RCC 7860 (cell line): ENCODE measurements around the gene DTX3L.
A peak's percentile ranks its signal among the peaks of the same experiment; 100 is the strongest.

Experiments
- DNase-seq: peaks from one replicate; pipeline ENCODE4 v3.0.0-alpha.2; 2015; ENCODE audit warnings: low spot score
- FAIRE-seq: peaks from 2 replicates; lab custom pipeline; 2012; peaks lifted over from hg19 to GRCh38; lab: Jason Lieb, UNC

The DTX3L gene

DNA sequence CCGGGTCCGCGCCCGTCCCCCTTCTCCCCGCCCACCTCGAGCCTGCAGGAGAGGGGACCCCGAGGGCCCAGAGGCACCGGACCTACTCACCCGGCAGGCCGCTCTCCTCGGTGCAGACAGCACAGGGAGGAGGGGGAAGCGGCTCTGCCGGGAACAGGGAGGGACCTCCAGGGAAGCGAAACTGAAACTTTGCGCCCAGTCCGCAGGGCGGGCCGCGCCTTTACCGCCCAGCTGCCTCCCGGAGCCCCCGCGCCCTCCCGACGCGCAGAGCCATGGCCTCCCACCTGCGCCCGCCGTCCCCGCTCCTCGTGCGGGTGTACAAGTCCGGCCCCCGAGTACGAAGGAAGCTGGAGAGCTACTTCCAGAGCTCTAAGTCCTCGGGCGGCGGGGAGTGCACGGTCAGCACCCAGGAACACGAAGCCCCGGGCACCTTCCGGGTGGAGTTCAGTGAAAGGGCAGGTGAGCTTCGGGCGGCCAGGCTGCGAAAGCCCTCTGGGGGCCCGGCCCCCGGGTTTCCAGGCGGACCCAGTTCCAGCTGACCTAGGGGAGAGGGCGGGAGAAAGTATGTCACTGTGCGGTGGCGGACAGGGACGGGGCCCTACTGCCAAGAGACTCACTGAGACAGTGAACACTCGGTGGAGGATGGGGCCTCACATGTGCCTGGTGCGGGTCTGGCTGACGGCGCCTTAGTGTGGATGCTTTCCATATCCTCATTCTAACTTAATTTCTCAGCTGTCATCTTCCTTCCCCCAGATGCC is at the start of gene DTX3L, which contains the start of gene PARP9:
Gene DTX3L (plus strand): TSS at position 184 of the 758 bp plus-strand sequence. CDS start 89 bp downstream, at position 273.
Gene PARP9 (minus strand): TSS at position 146 of the 758 bp plus-strand sequence. CDS start 4,680 bp downstream, outside the sequence.
- FAIRE-seq = no peak
- DNase-seq = peak; percentile 66

DNA sequence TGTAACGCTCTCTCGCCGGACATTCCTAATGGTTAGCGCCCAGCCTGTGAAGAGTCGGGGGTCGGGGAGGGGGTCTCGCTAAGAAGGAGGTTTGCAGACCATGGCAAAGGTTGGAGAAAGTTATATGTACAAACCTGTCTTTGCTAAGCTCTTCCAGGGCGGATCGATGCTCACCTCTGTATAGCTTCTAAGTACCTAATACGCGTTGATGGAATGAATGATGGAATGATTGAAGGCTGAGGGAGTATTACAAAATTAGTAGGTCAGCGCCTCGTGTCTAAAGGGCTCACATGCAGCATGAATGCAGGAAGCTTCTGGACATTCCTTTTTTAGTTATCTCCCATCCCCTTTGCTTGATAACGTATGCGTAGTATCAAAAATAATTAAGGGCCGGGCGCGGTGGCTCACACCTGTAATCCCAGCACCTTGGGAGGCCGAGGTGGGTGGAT is 49.1 kb upstream of the DTX3L start:
- DNase-seq (no peak), FAIRE-seq (no peak)

DNA sequence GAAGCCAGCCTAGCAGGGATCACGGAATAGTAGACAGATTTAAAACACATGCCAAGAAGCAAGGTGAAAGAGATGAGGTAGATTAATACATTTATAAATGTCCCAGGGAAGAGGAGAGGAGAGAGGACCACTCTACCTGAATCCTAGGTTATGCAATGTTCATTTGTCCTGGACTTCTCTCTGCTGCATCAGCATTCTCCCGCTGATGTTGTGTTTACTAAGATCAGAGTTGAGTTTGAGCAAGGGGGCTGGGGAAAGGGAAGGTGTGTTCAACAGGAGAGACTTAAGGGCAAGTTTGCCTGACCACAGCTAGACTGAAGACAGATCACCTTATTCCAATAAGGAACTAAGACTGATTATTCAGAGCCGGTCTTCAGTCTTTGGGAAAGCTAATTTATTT is 48.3 kb upstream of the DTX3L start:
- no peak for FAIRE-seq
- no peak for DNase-seq

DNA sequence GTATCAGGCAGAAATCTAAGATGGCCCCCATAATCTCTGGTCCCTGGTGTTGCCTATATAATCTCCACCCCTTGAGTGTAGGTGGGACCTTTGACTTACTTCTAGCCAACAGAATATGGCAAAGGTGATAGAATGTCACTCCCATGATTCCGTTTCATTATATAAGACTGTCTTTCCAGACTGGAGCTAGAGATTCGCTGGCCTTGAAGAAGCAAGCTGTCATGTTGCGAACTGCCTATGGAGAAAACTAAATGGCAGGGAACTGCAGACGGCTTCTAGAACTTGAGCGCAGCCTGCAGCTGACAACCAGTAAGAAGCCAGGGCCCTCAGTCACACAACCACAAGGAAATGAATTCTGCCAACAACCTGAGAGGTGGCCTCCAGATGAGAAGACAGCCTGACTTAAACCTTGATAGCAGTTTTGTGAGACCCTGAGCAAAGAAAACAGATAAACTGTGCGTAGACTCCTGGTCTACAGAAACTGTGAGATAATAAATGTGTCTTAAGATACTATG is 47.2 kb upstream of the DTX3L start:
- FAIRE-seq (no peak), DNase-seq (no peak)

DNA sequence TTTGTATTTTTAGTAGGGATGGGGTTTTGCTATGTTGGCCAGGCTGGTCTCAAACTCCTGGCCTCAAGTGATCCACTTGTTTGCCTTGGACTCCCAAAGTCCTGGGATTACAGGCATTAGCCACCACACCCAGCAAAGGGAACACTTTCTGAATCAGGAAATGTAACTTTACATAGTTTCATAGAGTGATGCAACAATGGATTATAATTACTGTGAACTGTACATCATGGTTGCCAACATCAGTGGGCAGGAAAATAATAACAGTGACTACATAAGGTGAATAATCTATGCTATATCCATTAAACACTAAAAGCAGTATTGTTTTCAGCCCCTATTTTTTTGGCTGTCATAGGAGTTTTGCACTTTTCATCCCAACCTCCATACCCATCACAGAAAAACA is 44.4 kb upstream of the DTX3L start:
- DNase-seq (no peak), FAIRE-seq (no peak)

DNA sequence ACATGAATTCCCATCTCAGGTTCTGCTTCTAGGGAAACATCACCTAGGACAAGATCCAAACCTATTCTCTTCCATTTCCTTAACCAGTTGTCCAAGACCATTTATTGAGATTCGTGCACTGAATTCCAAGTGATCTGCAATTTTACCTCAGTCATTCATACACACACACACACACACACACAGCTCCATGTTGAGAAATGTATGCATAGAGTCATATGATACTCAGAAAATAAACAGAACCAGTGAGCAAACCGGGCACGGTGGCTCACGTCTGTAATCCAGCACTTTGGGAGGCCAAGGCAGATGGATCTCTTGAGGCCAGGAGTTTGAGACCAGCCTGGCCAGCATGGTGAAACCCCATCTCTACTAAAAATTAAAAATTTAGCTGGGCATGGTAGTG is 43.3 kb upstream of the DTX3L start:
- DNase-seq (no peak), FAIRE-seq (no peak)

DNA sequence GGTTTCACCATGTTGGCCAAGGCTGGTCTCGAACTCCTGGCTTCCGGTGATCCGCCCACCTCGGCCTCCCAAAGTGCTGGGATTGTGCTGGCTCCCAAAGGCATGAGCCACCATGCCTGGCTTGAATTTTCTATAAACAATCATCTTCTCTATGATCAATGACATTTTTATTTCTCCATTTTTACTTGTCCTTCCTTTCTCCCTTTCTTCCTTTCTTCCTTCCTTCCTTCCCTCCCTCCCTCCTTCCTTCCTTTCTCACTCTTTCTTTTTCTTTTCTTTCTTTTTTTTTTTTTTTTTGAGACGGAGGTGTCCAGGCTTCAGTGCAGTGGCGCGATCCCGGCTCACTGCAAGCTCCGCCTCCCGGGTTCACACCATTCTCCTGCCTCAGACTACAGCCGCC is 40.8 kb upstream of the DTX3L start:
- FAIRE-seq = no peak
- DNase-seq = no peak

DNA sequence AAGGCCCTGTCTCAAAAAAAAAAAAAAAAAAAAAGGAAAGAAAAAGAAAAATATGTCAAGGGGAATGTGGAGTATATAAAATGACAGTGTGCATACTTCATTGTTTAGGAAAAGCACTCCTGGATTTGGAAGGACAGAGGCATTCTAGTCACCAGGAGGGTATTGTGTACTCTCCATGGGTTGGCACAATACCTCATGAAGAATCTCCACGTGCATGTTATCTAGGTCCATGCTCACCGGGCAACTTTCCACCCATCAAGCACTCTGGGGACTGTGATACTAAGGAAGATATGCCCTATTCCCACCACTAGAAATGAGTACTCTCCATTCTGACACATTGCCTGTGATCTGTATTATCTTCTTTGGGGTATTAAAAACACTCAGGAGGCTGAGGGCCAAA is 34.0 kb upstream of the DTX3L start:
- no peak for DNase-seq
- no peak for FAIRE-seq

DNA sequence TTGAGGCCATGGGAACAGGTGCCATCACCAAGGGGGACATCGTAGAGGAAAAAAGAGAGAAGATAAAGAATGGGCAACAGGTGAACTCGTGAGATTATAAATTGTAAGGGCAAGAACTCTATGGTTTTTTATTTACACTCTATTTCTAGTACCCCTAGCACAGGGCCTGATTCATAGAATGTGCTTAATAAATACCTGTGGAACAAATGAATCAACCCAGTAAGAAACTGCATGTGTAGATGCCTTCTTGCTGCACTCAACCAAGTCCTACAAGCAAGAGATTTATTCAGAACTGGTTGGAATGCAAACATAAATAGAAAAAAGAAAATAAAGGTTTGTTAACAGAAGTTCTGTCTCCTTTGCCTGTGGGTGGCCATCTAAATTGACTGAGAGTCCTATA is 30.7 kb upstream of the DTX3L start:
- FAIRE-seq (no peak), DNase-seq (no peak)

DNA sequence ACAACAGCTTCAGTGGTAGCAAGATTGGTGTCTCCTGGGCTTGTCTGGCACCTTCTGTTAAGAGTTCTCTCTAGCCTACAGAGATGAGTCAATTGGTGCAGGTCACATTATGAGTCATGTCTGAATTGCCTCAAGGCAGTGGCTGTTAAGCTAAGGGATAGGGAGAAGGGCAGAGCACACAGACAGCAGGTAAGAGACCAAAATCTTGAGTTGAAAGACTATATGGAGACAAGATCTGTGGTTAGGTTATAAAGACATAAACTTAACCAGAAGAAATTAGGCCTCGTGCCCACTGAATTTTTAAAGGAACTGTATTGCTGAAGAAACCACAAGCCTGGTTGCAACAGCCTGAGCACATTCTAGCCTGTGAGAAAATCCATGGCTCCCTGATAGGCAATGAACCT is 30.2 kb upstream of the DTX3L start:
- peak; percentile 95 for FAIRE-seq
- DNase-seq = peak; percentile 78

DNA sequence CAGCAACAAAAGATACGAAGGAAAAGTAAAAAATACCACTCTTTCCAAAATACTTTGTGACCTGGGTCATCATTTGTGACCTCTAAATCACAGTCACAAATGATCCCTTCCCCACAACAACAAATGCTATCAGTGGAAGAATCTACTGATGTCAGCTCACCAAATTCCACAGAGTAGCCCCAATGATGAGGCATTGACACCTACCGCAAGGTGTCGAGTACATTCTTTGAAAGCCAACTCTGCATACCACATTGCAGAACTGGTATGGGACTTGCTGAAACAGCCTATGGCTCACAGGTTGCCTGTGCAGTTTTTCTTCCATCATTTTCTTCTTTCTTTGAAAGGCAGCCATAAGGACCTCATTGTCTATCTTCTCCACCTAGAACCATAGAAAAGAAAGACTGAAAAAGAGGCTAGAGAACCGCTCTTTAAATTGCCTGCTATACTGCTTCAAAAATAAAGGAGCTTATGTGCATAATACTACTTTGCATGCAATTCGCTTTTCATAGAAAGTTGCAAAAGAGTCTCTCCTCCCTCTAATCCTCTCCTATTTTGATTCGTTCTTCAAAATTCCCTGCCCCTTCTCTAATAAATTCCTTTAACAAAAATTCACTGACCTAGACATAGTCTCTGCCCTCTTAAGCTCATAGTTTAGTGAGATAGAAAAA is 28.0 kb upstream of the DTX3L start:
- no peak for FAIRE-seq
- DNase-seq = no peak

DNA sequence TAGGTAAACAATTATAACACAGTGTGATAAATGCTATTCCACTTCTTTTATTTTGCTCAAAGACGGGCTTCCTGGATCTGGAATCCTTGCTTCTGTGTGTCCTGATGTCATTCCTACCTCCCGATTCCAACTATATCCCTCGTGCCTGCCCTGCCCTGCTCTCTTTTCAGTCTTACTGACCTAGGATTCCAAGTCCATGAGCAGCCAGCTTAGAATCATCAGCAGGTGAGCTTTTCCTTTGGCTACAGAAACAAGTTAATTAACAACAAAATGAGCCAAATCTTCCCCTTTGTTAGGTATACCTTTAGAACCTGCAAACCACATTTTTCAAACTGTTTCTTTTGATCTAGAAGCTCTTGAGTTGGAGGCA is 27.5 kb upstream of the DTX3L start:
- DNase-seq (no peak), FAIRE-seq (no peak)

DNA sequence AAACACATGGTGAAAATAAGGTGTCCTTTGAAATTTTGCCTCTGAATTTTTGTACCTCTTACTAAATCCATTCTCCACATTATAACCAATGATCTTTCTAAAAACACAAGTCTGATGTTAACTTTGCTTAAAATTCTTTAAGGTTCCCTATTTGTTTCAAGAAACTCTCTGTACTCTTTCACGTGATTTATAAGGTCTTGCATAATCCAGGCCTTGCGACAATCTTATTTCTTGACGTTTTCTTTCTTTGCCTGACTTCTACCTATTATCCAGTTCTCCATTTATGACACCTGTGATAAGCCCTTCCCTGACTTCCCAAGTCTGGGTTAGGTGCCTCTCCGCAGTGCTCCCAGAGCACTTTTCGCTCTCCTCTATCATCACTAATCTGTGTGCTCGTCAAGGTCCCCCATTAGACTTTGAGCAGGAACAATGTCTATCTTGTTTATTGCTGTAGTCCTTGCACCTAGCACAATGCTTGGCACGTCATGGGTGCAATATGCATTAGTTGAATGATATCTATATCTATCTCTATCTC is 25.1 kb upstream of the DTX3L start:
- DNase-seq (no peak), FAIRE-seq (no peak)

DNA sequence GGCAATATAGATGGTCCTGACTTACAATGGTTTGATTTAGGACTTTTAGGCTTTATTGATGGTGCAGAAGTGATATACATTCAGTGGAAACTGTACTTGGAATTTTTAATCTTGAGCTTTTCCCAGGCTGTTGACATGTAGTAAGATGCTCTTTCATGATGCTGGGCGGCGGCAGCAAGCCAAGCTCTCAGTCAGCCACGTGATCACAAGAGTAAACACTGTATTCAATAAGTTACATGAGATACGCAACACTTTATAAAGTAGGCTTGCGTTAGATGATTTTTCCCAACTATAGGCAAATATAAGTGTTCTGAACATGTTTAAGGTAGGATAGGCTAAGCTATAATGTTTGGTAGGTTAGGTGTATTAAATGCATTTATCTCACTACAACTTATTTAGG is 18.0 kb upstream of the DTX3L start:
- no peak for FAIRE-seq
- DNase-seq = no peak

DNA sequence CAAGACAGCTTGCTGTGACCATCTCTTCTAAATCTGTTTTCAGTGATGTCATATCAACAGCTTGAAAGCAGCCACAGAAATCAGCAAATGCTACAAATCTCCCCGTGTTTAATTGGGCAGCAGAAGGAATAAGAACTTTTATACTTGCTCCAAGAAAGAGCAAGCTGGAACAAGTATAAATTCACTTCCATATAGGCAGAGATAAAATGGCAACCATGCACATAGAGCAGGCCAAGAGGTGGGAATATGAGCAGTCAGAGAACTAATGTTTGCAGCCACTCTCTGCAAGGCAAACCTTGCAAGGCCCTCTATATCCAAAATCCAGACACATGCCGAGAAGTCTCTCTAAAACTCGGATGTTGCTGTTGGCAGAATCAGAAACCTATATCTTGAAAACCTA is 16.1 kb upstream of the DTX3L start:
- FAIRE-seq = no peak
- no peak for DNase-seq

DNA sequence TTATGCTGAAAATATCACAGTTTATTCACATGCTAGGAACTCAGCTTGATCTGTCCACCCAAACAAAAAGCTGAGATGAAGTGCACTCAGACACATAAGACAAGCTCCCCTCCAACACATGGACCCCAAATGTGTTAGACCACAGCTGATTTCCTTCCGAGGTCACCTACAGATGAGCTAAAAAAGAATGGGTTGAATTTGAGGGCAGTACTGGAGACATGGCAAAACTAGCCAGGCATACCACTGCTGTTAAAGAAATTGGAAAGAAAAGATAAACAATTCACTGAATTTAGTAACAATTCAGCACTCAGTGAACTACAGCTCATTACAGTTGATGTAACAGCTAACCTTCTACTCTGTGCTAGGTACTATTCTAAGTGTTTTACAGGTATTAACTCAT is 15.5 kb upstream of the DTX3L start:
- no peak for DNase-seq
- FAIRE-seq = no peak

DNA sequence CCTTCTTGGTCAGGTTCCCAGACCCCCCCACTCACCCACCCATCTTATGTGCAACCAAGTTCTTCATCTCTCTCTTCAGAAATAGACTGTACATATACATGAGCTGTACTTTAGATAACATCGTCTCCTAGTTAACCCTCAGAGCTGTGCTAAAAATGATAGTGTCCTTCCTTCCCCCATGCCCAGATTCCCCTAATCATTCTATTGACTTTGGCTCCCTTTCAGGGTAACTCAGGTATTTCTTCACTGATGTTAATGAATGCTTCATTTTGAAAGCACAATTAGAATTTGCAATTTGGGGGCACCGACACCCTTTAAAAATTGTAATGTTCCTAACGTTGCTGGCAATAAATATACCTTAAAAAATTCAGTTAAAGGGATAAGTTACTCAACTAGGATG is 11.0 kb upstream of the DTX3L start:
- FAIRE-seq (no peak), DNase-seq (no peak)

DNA sequence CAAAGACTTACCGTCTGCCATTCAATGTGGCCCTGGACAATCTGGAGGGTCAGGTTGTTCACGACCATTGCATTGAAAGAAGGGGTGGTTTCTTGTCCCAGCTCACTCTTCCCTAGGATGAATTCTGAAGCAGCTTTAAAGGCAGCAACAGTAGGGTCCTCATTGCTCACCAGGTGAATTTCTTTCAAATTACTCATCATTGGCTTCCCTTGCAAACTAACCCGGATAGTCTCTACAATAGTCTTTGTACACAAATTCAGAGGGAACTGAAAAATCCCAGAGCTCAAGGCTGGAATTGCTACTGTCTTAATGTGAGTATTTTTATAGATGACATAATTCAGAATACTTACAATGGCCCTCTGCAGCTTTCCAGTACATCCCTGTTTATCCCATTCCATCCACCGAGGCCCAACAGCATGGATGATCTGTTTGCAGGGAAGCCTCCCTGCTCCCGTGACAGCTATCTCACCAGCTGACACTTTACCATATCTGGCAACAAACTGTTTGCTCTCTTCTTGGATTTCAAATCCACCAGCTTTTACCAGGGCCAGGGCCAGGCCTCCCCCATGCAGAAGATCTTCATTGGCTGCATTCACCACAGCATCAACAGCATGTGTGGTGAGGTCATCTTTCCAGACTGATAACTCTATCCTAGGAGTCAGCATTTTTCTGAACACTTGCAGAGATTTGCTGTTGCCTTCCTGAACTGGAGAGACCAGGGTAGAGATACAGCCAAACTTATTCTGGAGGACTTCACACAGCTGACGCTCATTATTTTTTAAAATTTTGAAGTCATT is 8.7 kb upstream of the DTX3L start:
- FAIRE-seq (no peak), DNase-seq (peak; percentile 50)

DNA sequence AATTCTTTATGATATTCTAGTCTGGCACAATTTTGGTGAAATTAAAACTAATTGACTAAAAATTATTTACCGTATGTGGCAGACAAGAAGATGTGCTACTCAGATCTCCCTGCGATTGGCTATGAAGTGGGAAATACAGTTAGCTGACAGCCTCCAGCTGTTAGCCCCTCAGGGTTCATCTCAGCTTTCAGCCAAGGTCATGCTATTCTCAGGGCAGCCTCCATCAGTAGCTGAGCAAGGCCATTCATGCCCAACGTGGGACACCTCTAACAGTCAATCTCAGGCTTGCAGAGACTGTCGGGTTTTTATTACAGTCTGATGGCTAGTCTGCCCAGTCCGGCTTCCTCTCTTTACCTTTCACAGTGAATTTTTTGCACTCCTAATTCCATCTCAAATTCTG is 6.8 kb upstream of the DTX3L start:
- DNase-seq (no peak), FAIRE-seq (no peak)

DNA sequence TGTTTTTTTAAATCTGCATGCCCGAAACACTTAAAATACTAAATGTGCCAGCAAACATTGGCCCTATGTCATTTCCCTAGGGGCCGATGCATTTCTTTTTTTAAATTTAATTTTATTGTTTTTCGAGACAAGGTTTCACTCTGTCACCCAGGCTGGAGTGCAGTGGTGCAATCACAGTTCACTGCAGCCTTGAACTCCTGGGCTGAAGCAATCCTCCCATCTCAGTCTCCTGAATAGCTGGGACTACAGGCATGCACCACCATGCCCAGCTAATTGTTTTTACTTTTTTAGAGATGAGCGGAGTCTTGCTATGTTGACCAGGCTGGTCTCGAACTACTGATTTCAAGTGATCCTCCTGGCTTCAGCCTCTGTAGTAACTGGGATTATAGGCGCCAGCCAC is 5.5 kb upstream of the DTX3L start:
- DNase-seq (no peak), FAIRE-seq (no peak)

DNA sequence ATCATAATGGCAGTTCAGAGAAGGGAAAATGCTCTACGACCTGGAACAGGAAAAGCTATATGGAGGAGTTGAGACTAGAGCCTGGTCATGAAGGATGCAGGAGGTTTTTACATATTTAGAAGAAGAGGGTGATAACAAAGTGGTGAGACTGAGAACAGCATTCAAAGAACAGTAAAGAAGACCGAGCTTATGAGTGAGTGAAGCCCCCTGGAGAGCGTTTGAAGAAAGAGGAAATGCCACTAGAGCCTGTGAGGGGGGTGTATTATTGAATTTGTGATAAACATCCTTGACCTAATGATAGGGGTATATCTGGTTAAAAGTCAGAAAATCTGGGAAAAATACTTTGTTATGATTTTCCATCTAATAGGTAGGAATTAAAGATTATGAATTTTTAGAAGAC is 4.2 kb upstream of the DTX3L start:
- FAIRE-seq (no peak), DNase-seq (no peak)
